Mesothelial cell of epicardium (in vitro differentiated cells): Measurements from ENCODE around the gene RRP8. TPM values are rescaled to one million over a fixed set of nuclear protein-coding genes. Genes with fewer than 3 reads are reported as not detected.

Experiments used
- DNase-seq, 2 experiments: peaks; one replicate each; pipeline ENCODE4 v3.0.0; 2021; ENCODE audit warnings: low spot score in 2 of 2; ENCODE audit not compliant: unreplicated experiment in 2 of 2
- H3K27ac Mint-ChIP-seq: 2 replicates; pipeline ENCODE4 v1.8.0; 2021; ENCODE audit warnings: mixed read lengths
- H3K27me3 Mint-ChIP-seq: 2 replicates; pipeline ENCODE4 v1.8.0; 2021; ENCODE audit warnings: low read depth, mixed read lengths
- H3K36me3 Mint-ChIP-seq: 2 replicates; pipeline ENCODE4 v1.8.0; 2021; ENCODE audit warnings: mixed read lengths
- H3K4me1 Mint-ChIP-seq: 2 replicates; pipeline ENCODE4 v1.8.0; 2021; ENCODE audit warnings: mixed read lengths
- H3K4me3 Mint-ChIP-seq: 2 replicates; pipeline ENCODE4 v1.8.0; 2021; ENCODE audit warnings: mild to moderate bottlenecking, moderate library complexity, mixed read lengths
- H3K9me3 Mint-ChIP-seq: 2 replicates; pipeline ENCODE4 v1.8.0; 2021; ENCODE audit warnings: mixed read lengths
- CTCF ChIP-seq: fragments of 200-600 bp; sonication (generic); IDR thresholded peaks from one replicate; pipeline ENCODE4 v1.5.0; 2021; ENCODE audit warnings: antibody characterized with exemption; ENCODE audit not compliant: unreplicated experiment
- total RNA-seq: library from RNA; stranded (reverse); gene quantifications from 3 replicates; pipeline ENCODE4 v1.2.1, GENCODE V29; 2021

Gene RRP8
- total RNA-seq, 1 donor from 2014 or later, result 18.6 TPM

- no peak for TF ChIP-seq CTCF
- Mint-ChIP-seq H3K27ac (no peak overlapping the region), H3K36me3 (peaks cover 12% of the 10 kb centered on the region), H3K4me3 (no peak overlapping the region), H3K27me3 (no peaks in the 10 kb centered on the region), H3K9me3 (no peaks in the 10 kb centered on the region), H3K4me1 (no peaks in the 10 kb centered on the region)
- DNase-seq, result no peak
These were observed 4.0 kb downstream of the RRP8 start for GRCh38 chr11:6599449-6599848.

- no peak for TF ChIP-seq CTCF
- Mint-ChIP-seq H3K4me3 (no peak overlapping the region), H3K36me3 (peaks cover 16% of the 10 kb centered on the region), H3K27ac (no peak overlapping the region), H3K4me1 (no peaks in the 10 kb centered on the region), H3K27me3 (no peaks in the 10 kb centered on the region), H3K9me3 (no peaks in the 10 kb centered on the region)
- no peak for DNase-seq
These were observed 4.9 kb downstream of the RRP8 start for GRCh38 chr11:6598555-6598954.

GRCh38 chr11:6596239-6596877 is 7.1 kb downstream of the RRP8 start:
- no peaks in the 10 kb centered on the region for H3K27me3 Mint-ChIP-seq
- H3K36me3 Mint-ChIP-seq, result peaks cover 15% of the 10 kb centered on the region
- H3K27ac Mint-ChIP-seq, result no peak overlapping the region
- H3K4me3 Mint-ChIP-seq, result no peak overlapping the region
- H3K4me1 Mint-ChIP-seq, result no peaks in the 10 kb centered on the region
- no peaks in the 10 kb centered on the region for H3K9me3 Mint-ChIP-seq
- TF ChIP-seq CTCF, result no peak
- no peak for DNase-seq

DNA sequence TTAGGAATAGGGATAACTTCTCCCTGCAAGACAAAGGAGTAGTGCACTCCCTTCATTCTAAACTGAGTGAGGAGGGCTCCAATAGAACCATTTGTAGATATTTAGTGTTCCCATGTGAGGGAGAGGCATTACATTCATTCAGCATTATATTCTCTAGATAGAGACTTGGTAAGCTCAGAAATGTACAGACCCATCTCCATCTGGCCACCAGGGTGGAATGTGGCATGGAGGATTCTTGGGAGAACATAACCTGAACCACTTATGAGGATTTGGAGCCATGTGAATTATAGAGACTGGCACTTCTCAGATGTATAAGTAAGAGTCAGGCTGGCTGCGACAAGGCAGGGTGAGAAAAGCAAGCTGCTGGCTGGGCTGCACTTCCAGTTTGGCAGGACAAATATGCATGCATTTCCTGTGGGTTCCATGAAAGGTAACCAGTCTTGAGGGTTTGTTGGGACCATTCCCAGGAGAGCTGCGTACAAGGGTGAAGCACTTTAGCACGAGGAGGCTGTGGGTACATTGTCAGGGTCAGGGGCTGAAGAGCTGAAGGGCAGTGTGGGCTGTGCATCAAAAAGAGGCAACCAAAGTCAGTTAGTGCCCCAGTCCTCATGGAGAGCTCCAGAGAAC is 9.2 kb downstream of the RRP8 start:
- DNase-seq, result no peak
- Mint-ChIP-seq H3K27ac (no peak overlapping the region), H3K4me3 (no peak overlapping the region), H3K9me3 (no peaks in the 10 kb centered on the region), H3K36me3 (peaks cover 14% of the 10 kb centered on the region), H3K4me1 (no peaks in the 10 kb centered on the region), H3K27me3 (no peaks in the 10 kb centered on the region)
- no peak for TF ChIP-seq CTCF

DNA sequence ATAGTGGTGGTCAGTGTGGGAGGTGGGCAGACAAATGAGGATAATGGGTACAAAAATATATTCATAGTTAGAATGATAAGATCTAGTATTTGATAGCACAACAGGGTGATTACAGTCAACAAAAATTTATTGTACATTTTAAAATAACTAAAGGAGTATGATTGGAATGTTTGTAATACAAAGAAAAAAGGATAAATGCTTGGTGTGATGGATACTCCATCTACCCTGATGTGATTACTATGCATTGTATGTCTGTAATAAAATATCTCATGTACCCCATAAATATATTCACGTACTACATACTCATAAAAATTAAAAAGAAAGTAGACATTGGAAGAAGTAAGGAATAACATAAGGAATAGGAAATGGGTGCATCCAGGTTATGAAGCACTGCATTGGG is 15.4 kb downstream of the RRP8 start:
- Mint-ChIP-seq H3K4me1 (no peaks in the 10 kb centered on the region), H3K4me3 (no peak overlapping the region), H3K36me3 (peaks cover 22% of the 10 kb centered on the region), H3K9me3 (peaks cover 21% of the 10 kb centered on the region), H3K27ac (no peak overlapping the region), H3K27me3 (no peaks in the 10 kb centered on the region)
- TF ChIP-seq CTCF, result no peak
- DNase-seq, result no peak
